GM21360 (cell line): Measurements from ENCODE around the gene OR2A25.

Experiments used
- ATAC-seq: cut with Tn5 transposase; IDR thresholded peaks from one replicate; pipeline ENCODE4 v1.9.1; 2021; ENCODE audit warnings: mild to moderate bottlenecking, moderate library complexity; ENCODE audit not compliant: unreplicated experiment

The OR2A25 gene

DNA sequence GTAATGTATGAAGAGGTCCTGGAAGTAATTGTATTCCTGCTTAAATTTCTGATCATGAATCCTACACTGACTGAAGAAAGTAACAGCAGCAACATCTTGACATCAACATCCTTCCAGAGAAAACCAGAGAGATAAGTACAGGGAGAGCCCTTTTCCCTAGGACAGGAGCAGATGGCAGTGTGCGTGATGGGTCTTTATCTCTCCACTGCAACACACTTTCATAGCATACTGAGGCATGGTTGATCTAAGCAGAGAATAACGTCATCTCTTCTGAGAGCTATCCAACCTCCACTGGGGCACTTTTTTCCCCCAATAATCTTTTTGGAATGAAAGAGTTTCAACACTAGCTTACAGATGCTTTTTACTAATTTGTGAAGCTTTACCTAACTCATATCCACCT is 342 bp downstream of the OR2A25 start:
- no peak for ATAC-seq

DNA sequence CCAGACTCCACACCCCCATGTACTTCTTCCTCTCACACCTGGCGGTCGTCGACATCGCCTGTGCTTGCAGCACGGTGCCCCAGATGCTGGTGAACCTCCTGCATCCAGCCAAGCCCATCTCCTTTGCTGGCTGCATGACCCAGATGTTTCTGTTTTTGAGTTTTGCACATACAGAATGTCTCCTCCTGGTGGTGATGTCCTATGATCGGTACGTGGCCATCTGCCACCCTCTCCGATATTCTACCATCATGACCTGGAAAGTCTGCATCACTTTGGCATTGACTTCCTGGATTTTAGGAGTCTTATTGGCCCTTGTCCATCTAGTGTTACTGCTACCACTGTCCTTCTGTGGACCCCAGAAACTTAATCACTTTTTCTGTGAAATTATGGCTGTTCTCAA is 4.8 kb downstream of the OR2A25 start:
- no peak for ATAC-seq

DNA sequence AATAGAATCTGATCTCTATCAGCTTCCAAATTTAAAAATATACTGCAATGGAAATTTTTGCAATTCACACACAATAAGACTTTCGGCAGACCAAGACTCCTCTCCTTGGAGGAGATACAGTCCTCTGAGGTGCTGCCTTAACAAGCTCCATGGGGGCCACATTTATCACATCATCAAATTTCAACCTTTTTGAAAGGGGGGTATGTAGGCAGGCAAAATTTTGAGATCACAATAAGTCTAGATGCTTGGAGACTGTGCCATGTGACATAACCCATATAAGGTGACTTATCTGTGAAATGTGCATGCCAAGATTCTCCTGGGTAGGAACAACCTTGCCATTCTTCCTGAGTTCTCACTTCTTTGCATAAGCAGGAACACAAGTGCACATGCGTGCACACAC is 16.4 kb downstream of the OR2A25 start, which contains the start of gene OR2A12:
Gene OR2A12 (plus strand): TSS at position 301 of the 400 bp plus-strand sequence. CDS start 8,830 bp downstream, outside the sequence.
- ATAC-seq, result no peak

DNA sequence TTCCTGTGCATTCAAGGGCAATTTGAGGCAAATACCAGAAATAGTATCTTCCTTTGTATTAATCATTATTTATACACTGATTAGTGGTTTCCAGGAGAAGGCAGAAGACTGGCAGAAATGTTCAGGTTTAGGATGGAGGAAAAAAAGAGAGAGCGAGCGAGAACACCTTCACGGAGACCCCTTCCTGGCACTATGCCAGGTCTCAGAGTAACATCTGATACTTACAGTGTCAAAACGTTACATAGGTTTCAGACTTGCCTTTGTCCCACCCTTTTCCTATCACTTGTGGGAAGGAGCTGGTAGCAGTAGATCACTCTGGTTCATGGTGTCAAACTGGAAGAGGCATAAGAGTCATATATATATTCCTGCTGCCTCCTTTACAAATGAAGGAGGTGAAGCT is 17.1 kb downstream of the OR2A25 start:
- ATAC-seq, result no peak

DNA sequence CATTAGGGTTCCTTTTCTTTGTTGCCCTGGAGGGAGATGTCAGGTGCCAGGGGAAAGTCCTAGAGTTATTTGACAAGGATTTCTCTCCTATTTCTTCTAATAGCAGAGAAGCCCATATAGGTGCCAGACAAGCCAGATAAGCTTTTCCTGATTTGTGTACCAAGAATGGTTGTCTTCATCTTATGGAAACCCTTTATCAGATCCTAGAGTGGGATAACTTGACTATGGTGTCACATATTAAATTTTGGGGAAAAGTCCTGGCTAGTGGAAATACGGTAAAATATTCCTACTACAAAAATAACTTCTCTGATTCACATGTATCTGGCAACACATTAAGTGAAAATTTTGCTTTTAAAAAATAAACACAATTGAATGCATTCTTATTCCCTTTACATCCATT is 17.6 kb downstream of the OR2A25 start:
- ATAC-seq, result no peak

DNA sequence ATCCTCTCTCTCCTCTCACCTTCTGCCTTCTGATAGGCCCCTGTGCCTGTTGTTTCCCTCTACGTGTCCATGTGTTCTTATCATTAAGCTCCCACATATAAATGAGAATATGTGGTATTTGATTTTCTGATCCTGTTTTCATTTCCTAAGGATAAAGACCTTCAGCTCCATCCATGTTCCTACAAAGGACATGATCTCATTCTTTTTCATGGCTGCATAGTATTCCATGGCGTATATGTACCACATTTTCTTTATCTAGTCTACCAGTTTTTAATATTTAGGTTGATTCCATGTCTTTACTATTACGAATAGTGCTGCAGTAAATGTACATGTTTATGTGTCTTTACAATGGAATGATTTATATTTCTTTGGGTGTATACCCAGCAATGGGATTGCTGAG is 21.1 kb downstream of the OR2A25 start:
- ATAC-seq, result no peak

DNA sequence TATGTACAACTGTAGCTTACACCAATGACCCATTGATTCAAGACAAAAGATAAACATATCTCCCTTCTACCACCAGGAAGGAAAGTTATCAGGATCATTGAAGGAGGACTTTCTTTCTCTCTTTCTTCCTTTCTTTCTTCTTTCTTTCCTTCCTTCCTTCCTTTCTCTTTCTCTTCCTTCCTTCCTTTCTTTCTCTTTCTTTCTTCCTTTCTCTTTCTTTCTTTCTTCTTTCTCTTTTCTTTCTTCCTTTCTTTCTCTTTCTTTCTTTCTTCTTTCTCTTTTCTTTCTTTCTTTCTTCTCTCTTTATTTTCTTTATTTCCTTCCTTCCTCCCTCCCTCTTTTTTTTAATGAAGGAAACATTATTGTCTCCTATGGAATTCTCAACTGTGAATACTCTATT is 29.2 kb downstream of the OR2A25 start:
- no peak for ATAC-seq

- no peak for ATAC-seq
These were observed 31.0 kb downstream of the OR2A25 start for GRCh38 chr7:144100607-144101006.

DNA sequence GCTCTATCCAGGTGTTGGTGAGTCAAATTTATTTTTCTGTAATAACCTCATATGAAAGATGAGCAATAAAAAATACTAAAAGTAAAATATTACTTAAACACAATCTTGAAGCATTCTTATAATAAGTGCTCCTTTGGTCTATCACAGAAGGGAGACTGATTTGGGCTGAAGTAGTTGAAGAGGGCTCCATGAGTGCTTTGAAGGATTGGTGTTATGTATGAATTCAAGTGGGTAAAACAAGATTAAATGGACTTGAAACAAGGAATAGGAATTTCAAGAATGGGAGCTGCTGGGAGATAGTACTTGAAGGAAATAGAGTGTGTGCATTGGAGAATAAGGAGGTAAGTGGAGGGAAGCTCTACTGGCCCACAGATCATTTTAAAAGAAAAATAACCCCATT is 32.4 kb downstream of the OR2A25 start:
- ATAC-seq, result no peak

DNA sequence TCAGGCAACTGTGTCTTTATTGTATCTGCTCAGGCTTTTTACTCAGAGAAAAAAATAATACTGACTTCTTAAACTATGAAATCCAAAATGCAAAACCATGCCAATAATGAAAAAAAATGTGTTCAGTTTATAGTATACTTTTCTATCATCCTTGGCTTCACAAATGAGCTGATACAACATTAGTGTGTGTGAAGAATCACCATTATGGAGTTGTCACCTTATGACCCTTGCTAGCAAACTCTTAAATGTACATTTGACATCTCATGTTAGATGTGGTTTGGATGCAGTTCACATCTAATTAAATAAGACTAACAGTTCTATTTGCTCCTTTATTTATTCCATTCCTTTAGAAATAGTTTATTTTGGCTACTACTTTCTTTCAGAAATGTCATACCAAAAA is 35.6 kb downstream of the OR2A25 start:
- no peak for ATAC-seq

GRCh38 chr7:144109283-144109682 is 39.7 kb downstream of the OR2A25 start, which contains the start of gene OR2A2:
Gene OR2A2, plus strand, starts transcription at chr7:144109583. Its CDS starts 0 bp downstream, at chr7:144109583.
- ATAC-seq, result no peak

GRCh38 chr7:144110272-144110671 is 40.7 kb downstream of the OR2A25 start:
- no peak for ATAC-seq

- no peak for ATAC-seq
These were observed 44.0 kb downstream of the OR2A25 start for GRCh38 chr7:144113651-144114050.

- ATAC-seq, result no peak
These were observed 48.7 kb downstream of the OR2A25 start for GRCh38 chr7:144118341-144118740.

- no peak for ATAC-seq
These were observed 53.3 kb downstream of the OR2A25 start, which contains the start of gene OR2A14 for GRCh38 chr7:144122876-144123275. Gene OR2A14, plus strand, starts transcription at chr7:144123176. Its CDS starts 5,937 bp downstream, at chr7:144129113.
